IMR-90 (cell line): ENCODE data around the gene ERN1.

Source experiments
- CHD1 ChIP-seq: IDR thresholded peaks from 2 replicates; pipeline ENCODE4 v1.6.1; 2012; ENCODE audit warnings: low read depth, low read length, improper control_type of control experiment
- CTCF ChIP-seq: conservative IDR thresholded peaks from 2 replicates; pipeline ENCODE4 v1.5.1; 2012; ENCODE audit warnings: mild to moderate bottlenecking, low read depth, low read length, improper control_type of control experiment
- NFE2L2 ChIP-seq: fragments of 150-350 bp; IDR thresholded peaks from 2 replicates; pipeline ENCODE4 v1.6.1; 2016; ENCODE audit warnings: low read depth, mild to moderate bottlenecking, low read length
- POLR2A ChIP-seq: IDR thresholded peaks from 2 replicates; pipeline ENCODE4 v1.6.1; 2012; ENCODE audit warnings: mild to moderate bottlenecking, low read depth, low read length
- RAD21 ChIP-seq: IDR thresholded peaks from 2 replicates; pipeline ENCODE4 v1.6.1; 2012; ENCODE audit warnings: low read length, improper control_type of control experiment

GRCh38 chr17:64080174-64080618 lies 49.7 kb downstream of the ERN1 start:
- TF ChIP-seq CTCF (no peak), POLR2A (no peak), NFE2L2 (no peak), CHD1 (no peak), RAD21 (no peak)
